AML-193 (cell line): Measurements from ENCODE around the gene ITGB8.

Source experiments
- DNase-seq, 2 experiments: peaks; one replicate each; lab custom pipeline; 2025; lab: John Stamatoyannopoulos, UW

ITGB8 gene

GRCh38 chr7:20310301-20310700 is 20.4 kb upstream of the ITGB8 start:
- no peak for DNase-seq

GRCh38 chr7:20310963-20311742 is 19.5 kb upstream of the ITGB8 start:
- peak; percentile 50 to 55 for DNase-seq

- DNase-seq, result no peak
Observed at GRCh38 chr7:20311743-20312042, 19.0 kb upstream of the ITGB8 start.

- no peak for DNase-seq
Observed at GRCh38 chr7:20312562-20312961, 18.1 kb upstream of the ITGB8 start.

- no peak for DNase-seq
Observed at GRCh38 chr7:20313626-20314025, 17.1 kb upstream of the ITGB8 start.

- no peak for DNase-seq
Observed at GRCh38 chr7:20314198-20314597, 16.5 kb upstream of the ITGB8 start.

GRCh38 chr7:20316706-20317105 is 14.0 kb upstream of the ITGB8 start:
- DNase-seq, result no peak

- no peak for DNase-seq
Observed at GRCh38 chr7:20317413-20317812, 13.3 kb upstream of the ITGB8 start.

- DNase-seq, result no peak
Observed at GRCh38 chr7:20318933-20319332, 11.8 kb upstream of the ITGB8 start.

- no peak for DNase-seq
Observed at GRCh38 chr7:20320322-20320721, 10.4 kb upstream of the ITGB8 start.

GRCh38 chr7:20320786-20321185 is 9.9 kb upstream of the ITGB8 start:
- DNase-seq, result no peak

GRCh38 chr7:20323595-20323994 is 7.1 kb upstream of the ITGB8 start:
- DNase-seq, result no peak

GRCh38 chr7:20326342-20326741 is 4.4 kb upstream of the ITGB8 start:
- no peak for DNase-seq

GRCh38 chr7:20327055-20327454 is 3.6 kb upstream of the ITGB8 start:
- DNase-seq, result no peak

GRCh38 chr7:20328027-20328426 is 2.7 kb upstream of the ITGB8 start:
- no peak for DNase-seq

- no peak for DNase-seq
Observed at GRCh38 chr7:20328692-20329091, 2.0 kb upstream of the ITGB8 start.

GRCh38 chr7:20329389-20330238 is 1.1 kb upstream of the ITGB8 start:
- DNase-seq, result peak; percentile 70 to 71

GRCh38 chr7:20330928-20331909 is 519 bp downstream of the ITGB8 start:
- no peak for DNase-seq

GRCh38 chr7:20331910-20332813 is 1.5 kb downstream of the ITGB8 start:
- DNase-seq, result no peak

- no peak for DNase-seq
Observed at GRCh38 chr7:20338285-20338684, 7.6 kb downstream of the ITGB8 start.

- DNase-seq, result no peak
Observed at GRCh38 chr7:20340839-20341238, 10.1 kb downstream of the ITGB8 start.
